ENCODE results near the gene SLC35E2B.
A peak's percentile ranks its signal among the peaks of the same experiment; 100 is the strongest.
"Not testable (repeated sequence)": the region's sequence is repeated elsewhere in the genome, so short reads cannot be mapped to it uniquely, and the experiment has no call there.

The SLC35E2B gene

DNA sequence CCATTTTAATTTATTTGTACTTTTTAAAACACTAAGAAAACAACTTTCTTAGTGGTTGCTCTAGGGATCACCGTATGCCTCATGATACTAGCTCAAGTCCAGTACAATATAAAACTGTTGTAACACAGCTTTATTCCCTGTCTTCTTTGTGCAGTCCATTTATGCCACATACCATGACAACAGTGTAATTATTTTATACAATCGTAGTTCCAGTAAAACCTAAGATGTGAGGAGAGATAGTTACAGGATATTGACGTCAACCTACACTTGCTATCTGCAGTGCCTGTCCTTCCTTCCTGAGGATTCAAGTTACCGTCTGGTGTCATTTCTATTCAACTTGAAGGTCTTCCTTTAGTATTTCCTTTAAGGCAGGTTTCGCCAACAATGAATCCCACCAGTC is 46.3 kb downstream of the SLC35E2B start:
- not testable (repeated sequence) for DNase-seq

DNA sequence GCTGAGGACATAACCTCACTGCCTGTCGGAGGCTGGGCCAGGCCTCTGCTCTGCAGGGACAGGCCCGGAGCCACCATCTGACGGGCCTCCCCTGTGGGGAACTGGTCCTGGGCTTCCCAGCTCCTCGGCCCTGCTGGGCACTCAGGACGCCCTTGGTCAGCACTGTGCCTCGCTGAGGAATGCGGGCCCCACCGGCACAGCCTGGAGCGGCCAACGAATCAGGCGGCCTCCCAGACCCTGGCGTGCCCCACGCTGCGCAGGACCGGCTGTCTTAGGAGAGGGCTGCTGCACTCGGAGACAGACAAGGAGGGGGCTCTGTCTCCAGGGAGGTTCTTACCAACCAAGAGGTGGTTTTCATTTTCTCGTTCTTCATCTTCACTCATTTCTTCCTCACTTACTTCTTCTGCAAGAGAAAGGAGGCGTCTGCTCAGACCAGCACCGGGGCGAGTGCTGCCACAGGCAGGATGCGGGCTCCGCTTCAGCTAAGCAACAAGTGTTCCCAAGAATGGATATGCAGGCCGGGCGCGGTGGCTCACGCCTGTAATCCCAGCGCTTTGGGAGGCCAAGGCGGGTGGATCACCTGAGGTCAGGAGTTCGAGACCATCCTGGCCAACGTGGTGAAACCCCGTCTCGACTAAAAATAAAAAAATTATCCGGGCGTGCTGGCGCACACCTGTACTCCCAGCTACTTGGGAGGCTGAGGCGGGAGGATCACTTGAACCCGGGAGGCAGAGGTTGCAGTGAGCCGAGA is 51.7 kb downstream of the SLC35E2B start:
- not testable (repeated sequence) for DNase-seq

DNA sequence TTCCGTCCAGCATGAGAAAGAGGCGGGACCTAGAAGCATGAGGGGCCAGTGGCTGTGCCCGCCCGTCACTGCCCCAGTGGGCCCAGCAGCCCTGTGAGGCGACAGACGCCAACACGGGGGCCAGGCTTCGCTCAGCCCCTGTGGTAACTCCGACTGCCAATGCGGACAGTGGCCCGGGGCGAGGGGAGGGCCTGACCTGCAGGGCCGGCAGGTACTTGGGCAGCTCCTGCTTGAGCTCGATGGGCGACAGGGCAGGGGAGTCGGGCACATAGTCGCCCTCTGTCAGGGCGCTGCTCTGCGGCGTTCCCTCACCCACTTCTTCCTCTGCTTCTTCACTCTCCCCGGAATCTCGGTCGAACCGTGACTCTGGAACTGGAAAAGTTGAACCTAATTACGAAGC is 52.5 kb downstream of the SLC35E2B start:
- not testable (repeated sequence) for DNase-seq

DNA sequence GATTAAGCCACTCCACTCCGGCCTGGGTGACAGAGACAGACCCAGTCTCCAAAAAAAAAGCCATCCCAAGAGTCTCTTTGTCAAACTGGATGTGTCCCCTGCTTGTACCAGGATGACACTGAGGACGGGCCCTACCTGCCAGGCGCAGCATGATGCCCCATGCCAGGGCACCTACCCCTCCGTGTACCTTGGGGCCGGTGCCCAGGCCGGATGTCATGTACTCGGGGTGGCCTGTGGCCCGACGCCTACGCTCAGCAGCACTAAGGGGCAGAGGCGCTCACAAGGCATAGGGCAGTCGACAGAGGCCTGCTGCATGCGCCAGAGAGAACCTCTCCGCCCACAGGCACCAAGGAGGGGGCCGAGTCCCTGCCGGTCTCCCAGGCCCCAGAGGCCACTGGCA is 53.2 kb downstream of the SLC35E2B start:
- DNase-seq: not testable (repeated sequence)

DNA sequence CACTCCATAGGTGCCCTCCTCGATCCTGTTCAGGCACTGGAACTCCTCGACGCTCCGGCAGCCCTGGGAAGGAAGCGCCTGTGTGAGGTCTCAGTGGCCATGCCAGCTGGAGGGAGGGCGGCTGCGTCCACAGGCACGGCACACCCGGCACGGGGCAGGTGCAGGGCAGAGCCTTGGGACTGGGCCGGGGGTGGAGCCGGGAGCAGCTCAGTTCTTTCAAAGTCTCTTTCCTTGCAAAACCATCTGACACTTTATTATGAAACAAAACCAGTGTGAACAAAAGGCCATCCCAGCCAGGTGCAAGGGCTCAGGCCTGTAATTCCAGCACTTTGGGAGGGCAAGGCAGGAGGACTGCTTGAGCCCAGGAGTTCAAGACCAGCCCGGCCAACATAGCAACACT is 54.1 kb downstream of the SLC35E2B start:
- not testable (repeated sequence) for DNase-seq

DNA sequence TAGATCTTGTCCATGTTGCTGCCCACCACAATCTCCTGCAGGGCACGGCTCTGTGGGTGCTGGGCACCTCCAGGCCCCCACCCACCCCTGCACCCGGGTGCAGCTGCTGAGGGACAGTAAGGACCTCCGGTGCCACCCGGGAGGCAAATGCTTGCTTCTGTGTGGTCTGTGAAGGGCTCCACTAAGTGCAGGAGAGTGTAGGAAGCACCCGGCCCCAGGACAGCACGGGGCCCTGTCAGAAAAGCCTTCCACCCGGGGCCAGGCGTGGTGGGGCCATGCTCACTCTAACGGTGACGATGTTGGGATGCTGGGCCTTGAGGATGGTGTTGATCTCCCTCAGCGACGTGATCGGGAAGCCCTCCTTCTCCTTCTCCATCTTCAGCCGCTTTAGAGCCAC is 55.1 kb downstream of the SLC35E2B start:
- not testable (repeated sequence) for DNase-seq

DNA sequence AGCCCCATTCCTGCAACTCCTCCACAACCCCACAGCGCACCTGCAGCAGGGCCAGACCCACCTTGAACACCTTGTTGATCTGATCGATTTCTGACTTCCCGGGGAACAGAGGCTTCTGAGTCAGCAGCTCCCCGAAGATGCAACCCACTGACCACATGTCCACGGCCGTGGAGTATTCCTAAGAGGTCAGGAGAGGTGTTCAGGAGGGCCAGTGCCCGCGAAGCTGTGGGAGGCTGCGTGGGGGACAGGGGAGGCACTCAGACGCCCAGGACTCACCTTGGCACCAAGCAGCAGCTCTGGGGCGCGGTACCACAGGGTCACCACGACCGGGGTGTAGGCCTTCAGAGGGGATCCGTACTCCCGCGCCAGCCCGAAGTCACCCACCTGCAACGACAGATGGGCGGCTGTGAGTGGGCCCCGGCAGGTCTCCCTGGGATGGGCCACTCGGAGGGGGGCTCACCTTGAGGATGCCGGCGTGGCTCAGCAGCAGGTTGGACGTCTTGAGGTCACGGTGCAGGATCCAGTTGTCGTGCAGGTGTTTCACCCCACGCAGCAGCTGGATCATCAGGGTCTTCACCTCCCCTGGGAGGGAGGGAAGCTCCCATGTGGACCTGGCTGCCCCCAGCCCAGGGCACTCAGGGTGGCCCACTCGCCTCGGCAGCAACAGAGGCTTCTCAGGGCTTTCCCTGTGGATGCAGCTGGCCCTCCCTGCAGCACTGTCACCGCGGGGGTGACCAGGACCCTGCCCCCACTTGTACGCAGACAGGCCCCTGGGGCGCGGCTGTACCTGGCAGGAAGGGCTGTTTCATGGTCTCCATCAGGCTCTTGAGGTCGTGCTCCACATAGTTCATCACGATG is 55.7 kb downstream of the SLC35E2B start:
- not testable (repeated sequence) for DNase-seq

DNA sequence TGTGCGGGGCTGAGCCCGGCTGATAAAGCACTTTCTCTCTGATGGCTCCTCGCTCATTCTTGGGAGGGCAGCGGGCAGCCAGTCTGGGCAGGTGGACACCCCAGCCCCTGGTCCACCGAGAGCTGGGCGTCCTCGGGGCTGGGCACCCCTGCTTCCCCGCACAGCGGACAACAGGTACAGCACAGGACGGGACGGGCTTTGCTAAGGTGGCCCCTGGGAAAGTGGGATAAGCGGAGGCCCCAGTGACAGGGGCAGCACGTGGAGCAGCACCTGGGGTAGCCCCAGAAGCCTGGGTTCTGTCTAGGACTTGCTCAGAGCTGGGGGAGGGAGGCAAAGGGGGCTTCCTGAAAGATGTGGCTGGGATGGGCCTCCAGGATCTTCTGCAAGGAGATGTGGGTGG is 58.0 kb downstream of the SLC35E2B start:
- DNase-seq: not testable (repeated sequence)

DNA sequence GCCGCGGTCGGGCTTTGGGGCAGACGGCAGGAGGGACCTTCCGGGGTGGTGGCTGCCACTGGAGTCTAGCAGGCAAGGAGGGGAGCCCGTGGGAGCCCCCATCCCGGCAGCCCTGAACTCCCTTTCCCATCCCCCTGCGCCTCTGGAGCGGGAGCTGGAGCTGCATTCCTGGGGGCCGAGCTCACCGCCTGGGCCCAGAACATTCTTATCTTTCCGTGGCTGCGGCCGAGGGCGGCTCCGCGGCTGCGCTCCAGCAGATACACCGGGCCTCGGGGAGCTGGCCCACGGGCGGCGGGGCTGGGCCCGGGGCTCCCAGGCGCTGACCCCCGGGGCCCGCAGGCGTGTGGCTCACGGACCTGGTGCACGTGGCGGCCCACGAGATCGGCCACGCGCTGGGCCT is 59.2 kb downstream of the SLC35E2B start:
- not testable (repeated sequence) for DNase-seq

DNA sequence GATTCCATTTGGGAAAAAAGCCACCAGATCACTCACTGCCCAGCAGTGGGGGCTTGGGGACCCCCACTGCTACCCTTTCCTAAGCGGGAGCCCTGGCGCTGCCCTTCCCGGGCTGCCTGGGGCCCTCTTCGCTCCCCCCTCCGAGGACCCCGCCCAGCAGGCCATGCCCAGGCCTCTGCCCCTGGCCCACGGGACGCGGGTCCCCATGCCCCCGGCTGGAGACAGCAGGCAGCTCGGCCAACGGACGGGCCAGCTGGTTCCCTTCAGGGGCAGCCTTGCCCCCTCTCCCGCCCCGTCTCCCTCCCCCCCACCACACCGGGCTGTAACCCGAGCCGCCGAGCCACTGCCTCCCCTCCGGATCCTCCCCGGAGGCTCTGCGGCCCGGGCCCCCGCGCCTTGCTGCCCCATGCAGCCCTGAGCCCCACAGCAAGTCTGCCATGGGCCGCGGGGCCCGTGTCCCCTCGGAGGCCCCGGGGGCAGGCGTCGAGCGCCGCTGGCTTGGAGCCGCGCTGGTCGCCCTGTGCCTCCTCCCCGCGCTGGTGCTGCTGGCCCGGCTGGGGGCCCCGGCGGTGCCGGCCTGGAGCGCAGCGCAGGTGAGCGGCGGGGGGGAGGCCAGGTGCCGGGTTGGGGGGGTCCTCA is 60.7 kb downstream of the SLC35E2B start, which contains the start of gene MMP23B:
TSS of gene MMP23B (plus strand) at position 392 of the 639 bp plus-strand sequence. CDS start at position 438, 46 bp downstream.
- DNase-seq: no peak

DNA sequence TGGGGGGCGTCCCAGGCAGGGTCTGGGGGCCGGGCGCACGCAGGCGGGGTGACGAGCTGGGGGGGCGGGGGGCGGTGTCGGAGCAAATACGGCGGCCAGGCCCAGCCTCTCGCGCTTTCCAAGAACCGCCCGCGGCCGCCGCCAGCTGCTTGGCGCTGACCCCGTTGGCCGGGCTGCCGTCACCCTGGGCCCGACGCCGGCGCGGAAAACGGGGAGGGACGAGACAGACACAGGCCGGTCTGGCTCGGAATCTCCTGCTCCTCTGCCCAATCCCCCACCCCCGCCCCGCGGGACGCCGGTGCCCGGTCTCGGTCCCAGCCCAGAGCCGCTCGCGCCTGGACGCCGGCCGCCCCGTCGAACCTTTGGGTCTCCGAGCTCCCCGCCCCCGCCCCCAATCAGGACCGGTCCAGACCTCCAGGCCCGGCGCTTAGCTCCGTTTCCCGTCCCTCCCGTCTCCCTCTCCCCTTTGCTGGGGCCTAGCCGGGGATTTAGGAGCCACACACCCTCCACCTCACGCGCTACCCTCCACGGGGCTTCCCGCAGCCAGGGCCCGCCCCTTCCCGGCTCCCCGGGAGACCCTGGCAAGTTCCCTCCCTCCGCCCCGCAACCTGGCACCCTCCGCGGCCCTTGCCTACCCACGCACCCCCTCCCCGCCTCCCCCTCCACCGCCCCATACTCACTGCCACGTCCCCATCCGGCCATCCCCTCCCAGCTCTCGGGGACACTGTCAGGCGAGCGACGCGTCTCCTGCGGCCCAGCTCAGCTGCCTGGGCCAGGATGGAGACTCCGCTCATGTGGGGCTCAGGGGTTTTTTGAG is 61.4 kb downstream of the SLC35E2B start:
- peak in 30 of 56 donors; percentile 3 to 71 (median 34) for DNase-seq

DNA sequence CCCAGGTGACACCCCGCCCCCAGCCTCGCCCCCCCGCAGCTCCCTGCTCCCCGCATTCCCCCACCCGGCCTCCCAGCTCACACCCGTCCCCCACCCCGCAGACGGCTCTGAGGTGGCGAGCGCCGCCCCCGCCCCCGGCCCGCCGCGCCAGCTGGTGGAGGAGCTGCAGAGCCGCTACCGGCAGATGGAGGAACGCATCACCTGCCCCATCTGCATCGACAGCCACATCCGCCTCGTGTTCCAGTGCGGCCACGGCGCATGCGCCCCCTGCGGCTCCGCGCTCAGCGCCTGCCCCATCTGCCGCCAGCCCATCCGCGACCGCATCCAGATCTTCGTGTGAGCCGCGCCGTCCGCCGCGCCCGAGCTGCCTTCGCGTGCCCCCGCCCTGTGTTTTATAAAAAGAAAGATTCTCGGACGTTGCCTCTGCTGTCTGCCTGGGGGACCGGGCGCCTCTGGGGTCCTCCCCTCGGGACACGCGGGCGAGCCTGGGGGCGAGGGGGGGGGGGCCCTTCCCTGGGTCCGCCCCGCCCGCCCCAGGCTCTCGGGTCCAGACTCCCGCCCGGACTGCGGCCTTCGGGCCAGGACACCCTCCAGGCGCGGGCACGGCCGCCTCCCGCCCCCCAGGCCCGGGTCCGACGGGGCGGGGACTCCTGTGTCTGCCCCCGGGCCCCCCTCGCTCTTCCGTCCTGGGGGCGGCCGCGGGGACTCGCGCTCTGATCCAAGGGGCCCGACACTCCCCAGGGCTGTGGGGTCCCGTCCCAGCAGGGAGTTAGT is 62.2 kb downstream of the SLC35E2B start:
- peak in 22 of 56 donors; percentile 3 to 59 (median 22) for DNase-seq

DNA sequence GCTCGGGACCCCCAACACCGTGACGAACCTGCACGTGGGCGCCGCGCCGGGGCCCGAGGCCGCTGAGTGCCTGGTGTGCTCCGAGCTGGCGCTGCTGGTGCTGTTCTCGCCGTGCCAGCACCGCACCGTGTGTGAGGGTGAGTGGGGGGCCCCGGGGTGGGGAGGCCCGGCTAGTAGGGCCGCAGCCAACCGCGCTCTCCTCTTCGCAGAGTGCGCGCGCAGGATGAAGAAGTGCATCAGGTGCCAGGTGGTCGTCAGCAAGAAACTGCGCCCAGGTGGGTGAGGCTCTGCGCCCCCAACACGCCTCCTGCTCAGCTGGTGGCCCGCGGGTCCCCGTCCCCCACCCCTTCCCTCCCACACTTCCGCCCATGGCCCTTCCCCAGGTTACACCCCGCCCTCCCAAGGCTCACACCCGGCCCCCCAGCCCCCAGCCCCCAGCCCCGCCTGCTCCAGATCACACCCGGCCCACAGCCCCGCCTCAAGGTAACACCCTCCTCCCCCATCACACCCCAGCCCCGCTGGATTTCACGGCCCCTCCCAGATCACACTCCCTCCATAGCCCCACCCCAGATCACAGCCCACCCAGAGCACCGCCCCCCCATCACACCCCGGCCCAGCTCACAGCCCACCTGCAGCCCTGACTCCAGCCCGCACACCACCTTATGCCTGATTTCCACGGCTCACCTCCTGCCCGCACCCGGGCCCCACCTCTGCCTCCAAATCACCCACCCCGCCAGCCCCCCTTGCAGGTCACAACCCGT is 63.0 kb downstream of the SLC35E2B start:
- peak in 1 of 56 donors; percentile 55 for DNase-seq

DNA sequence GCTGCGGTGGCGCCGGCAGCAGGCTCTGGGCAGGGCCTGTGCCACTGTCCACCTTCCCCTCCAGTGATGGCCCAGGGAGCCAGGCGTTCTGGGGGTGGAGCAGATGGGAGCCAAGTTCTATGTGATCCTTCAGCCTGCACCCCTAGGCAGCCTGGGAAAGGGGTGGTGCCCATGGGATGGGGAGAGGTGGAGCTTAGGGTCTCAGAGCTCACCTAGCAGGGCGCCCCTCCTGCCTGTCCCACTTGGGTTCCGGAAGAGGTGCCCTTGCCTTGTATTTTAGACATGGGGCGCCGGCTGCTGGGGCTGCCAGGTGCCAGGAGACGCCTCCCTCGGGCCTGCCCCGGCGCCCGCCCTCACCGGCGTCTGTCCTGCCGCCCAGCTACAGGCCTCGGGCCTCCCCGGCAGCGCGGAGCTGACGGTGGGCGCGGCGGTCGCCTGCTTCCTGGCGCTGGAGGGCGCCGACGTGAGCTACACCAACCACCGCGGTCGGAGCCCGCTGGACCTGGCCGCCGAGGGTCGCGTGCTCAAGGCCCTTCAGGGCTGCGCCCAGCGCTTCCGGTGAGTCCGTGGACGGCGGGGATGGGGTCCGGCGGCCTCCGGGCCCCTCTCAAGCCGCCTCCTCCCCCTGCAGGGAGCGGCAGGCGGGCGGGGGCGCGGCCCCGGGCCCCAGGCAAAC is 63.7 kb downstream of the SLC35E2B start:
- DNase-seq: no peak

DNA sequence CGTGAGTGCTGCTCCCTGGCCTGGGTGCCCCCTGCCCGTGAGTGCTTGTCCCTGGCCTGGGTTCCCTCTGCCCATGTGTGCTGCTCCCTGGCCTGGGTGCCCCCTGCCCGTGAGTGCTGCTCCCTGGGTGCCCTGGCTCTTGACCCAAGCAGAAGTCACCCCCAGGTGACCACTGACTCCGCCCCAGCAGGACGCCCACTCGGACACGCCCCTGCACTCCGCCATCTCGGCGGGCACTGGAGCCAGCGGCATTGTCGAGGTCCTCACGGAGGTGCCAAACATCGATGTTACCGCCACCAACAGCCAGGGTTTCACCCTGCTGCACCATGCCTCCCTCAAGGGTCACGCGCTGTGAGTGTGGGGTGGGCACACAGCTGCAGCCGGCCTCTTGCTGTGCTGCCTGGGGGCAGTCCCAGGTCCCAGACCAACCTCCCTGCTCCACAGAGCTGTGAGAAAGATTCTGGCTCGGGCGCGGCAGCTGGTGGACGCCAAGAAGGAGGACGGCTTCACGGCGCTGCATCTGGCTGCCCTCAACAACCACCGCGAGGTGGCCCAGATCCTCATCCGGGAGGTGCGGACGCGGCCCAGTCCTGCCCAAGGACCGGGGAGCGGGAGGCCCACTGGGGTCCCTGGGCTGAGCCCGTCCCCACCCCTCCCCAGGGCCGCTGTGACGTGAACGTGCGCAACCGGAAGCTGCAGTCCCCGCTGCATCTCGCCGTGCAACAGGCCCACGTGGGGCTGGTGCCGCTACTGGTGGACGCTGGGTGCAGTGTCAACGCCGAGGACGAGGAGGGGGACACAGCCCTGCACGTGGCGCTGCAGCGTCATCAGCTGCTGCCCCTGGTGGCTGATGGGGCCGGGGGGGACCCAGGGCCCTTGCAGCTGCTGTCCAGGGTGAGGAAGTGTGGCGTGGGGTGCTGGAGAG is 64.5 kb downstream of the SLC35E2B start:
- DNase-seq: no peak

DNA sequence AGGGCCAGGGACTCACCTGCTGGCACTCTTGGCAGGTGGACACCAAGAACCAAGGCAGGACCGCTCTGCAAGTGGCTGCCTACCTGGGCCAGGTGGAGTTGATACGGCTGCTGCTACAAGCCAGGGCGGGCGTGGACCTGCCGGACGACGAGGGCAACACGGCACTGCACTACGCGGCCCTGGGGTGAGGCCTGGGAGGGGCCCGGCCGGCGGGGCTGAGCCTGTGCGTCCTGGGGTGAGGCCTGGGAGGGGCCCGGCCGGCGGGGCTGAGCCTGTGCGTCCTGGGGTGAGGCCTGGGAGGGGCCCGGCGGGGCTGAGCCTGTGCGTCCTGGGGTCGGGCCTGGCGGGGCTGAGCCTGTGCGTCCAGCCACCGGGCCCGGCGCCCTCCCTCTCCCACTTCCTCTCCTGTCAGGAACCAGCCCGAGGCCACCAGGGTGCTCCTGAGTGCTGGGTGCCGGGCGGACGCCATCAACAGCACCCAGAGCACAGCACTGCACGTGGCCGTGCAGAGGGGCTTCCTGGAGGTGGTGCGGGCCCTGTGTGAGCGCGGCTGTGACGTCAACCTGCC is 65.2 kb downstream of the SLC35E2B start:
- DNase-seq: no peak

Measured in nucleus accumbens (tissue), 56 donors.